SK-N-SH (cell line): ENCODE measurements around the gene RBM20. TPM values are rescaled to one million over a fixed set of nuclear protein-coding genes. Genes with fewer than 3 reads are reported as not detected.

Source experiments
- CTCF ChIA-PET: fragments of 300-600, 350-600 bp; formaldehyde crosslinking; extraction: SDS; loops from one replicate; lab custom pipeline; 2021; lab: Yijun Ruan, JAX
- POLR2A ChIA-PET: fragments of 350-600 bp; sonication (Branson Sonifier 250); formaldehyde crosslinking; extraction: SDS; loops from one replicate; lab custom pipeline; 2020; ENCODE audit warnings: antibody characterized with exemption, inconsistent platforms; lab: Yijun Ruan, JAX
- DNase-seq: peaks from one replicate; pipeline ENCODE4 v3.0.0; 2012
- H2AFZ ChIP-seq: fragments of 200-600 bp; sonication (generic); 2 replicates; pipeline ENCODE4 v1.8.1; 2016; ENCODE audit warnings: antibody characterized with exemption, mild to moderate bottlenecking, low read depth
- H3F3A ChIP-seq: fragments of 200-600 bp; sonication (generic); replicated peaks from 2 replicates; pipeline ENCODE3; 2016; ENCODE audit warnings: antibody characterized with exemption, mild to moderate bottlenecking; ENCODE audit not compliant: insufficient read depth
- H3K27ac ChIP-seq, 2 experiments: fragments of 200-500 bp in 1 of 2; fragments of 200-600 bp in 1 of 2; sonication (Bioruptor generic) in 1 of 2; sonication (generic), shearing (Covaris generic) in 1 of 2; 2 replicates each; pipeline versions ENCODE4 v1.5.1 to v1.6.1; 2014 to 2016; ENCODE audit warnings: low read depth in 2 of 2, inconsistent platforms in 1 of 2, low read length in 1 of 2, mild to moderate bottlenecking in 1 of 2, mixed read lengths in 1 of 2
- H3K27me3 ChIP-seq: fragments of 200-600 bp; sonication (generic), shearing (Covaris generic); 2 replicates; pipeline ENCODE4 v1.6.1; 2016; ENCODE audit warnings: mixed run types; ENCODE audit not compliant: insufficient read depth
- H3K36me3 ChIP-seq, 2 experiments: fragments of 200-500 bp in 1 of 2; fragments of 200-600 bp in 1 of 2; sonication (Bioruptor generic) in 1 of 2; sonication (generic) in 1 of 2; replicated peaks in 1 of 2; 2 replicates each; pipeline versions ENCODE3 to v1.5.1; 2014 to 2016; ENCODE audit warnings: low read length in 1 of 2, mild to moderate bottlenecking in 1 of 2; ENCODE audit not compliant: insufficient read depth in 2 of 2, control insufficient read depth in 1 of 2
- H3K4me1 ChIP-seq, 2 experiments: fragments of 200-500 bp in 1 of 2; fragments of 200-600 bp in 1 of 2; sonication (Bioruptor generic) in 1 of 2; sonication (generic), shearing (Covaris generic) in 1 of 2; 2 replicates each; pipeline versions ENCODE4 v1.5.1 to v1.6.1; 2014 to 2016; ENCODE audit warnings: low read depth in 1 of 2, low read length in 1 of 2, mixed run types in 1 of 2; ENCODE audit not compliant: insufficient read depth in 2 of 2, control insufficient read depth in 1 of 2
- H3K4me2 ChIP-seq: fragments of 200-600 bp; sonication (generic), shearing (Covaris generic); 2 replicates; pipeline ENCODE4 v1.6.1; 2017; ENCODE audit warnings: mixed run types
- H3K4me3 ChIP-seq, 2 experiments: fragments of 200-500 bp in 1 of 2; fragments of 200-600 bp in 1 of 2; sonication (Bioruptor generic) in 1 of 2; sonication (generic), shearing (Covaris generic) in 1 of 2; 2 replicates each; pipeline versions ENCODE4 v1.5.1 to v1.8.1; 2014 to 2016; ENCODE audit warnings: low read depth in 2 of 2, inconsistent platforms in 1 of 2, low read length in 1 of 2, mild to moderate bottlenecking in 1 of 2, mixed read lengths in 1 of 2, moderate library complexity in 1 of 2
- H3K79me2 ChIP-seq: fragments of 200-600 bp; sonication (generic); 2 replicates; pipeline ENCODE4 v1.8.1; 2017; ENCODE audit warnings: mild to moderate bottlenecking; ENCODE audit not compliant: insufficient read depth
- H3K9ac ChIP-seq: fragments of 200-600 bp; sonication (generic); 2 replicates; pipeline ENCODE4 v1.6.1; 2017; ENCODE audit warnings: mixed run types
- H3K9me2 ChIP-seq: fragments of 200-600 bp; sonication (generic); 2 replicates; pipeline ENCODE4 v1.6.1; 2017; ENCODE audit warnings: mixed run types
- H3K9me3 ChIP-seq: fragments of 200-600 bp; sonication (generic); 2 replicates; pipeline ENCODE4 v1.6.1; 2017; ENCODE audit warnings: mixed run types, mild to moderate bottlenecking, moderate library complexity
- H4K20me1 ChIP-seq: fragments of 200-600 bp; sonication (generic); 2 replicates; pipeline ENCODE4 v1.6.1; 2017; ENCODE audit warnings: mild to moderate bottlenecking, mixed run types; ENCODE audit not compliant: insufficient read depth
- ELF1 ChIP-seq: IDR thresholded peaks from 2 replicates; pipeline ENCODE4 v1.4.0; 2012
- FOSL2 ChIP-seq: IDR thresholded peaks from 2 replicates; pipeline ENCODE4 v1.4.0; 2012; ENCODE audit warnings: low read depth, mild to moderate bottlenecking, moderate library complexity, borderline replicate concordance
- GABPA ChIP-seq: IDR thresholded peaks from 2 replicates; pipeline ENCODE4 v1.4.0; 2012; ENCODE audit warnings: low read depth, mild to moderate bottlenecking
- MXI1 ChIP-seq: IDR thresholded peaks from 2 replicates; pipeline ENCODE4 v1.6.1; 2012; ENCODE audit warnings: mild to moderate bottlenecking, low read depth, low read length, improper control_type of control experiment
- RAD21 ChIP-seq: IDR thresholded peaks from 2 replicates; pipeline ENCODE4 v1.6.1; 2012; ENCODE audit warnings: mild to moderate bottlenecking, low read length
- ZBTB33 ChIP-seq: IDR thresholded peaks from 2 replicates; pipeline ENCODE4 v1.4.0; 2012; ENCODE audit warnings: low read depth, borderline replicate concordance
- WGBS: methylation state at CpG from one replicate; pipeline ENCODE4 v1.1.6; 2017; ENCODE audit warnings: low lambda C conversion rate; 5-methylcytosine and 5-hydroxymethylcytosine counted together
- polyA plus RNA-seq, 3 experiments: library from polyadenylated mRNA; depleted of rRNA; stranded (reverse); fragments of >200 nt; gene quantifications; 2 replicates each; pipeline ENCODE4 v1.2.3, GENCODE V29; 2012
- TF ChIP-seq, protein P1 (sequence below): fragments of 150-350 bp; IDR thresholded peaks from 2 replicates; pipeline ENCODE4 v1.6.1; 2016; ENCODE audit warnings: mild to moderate bottlenecking, low read depth, low read length
- TF ChIP-seq, protein P2 (sequence below): IDR thresholded peaks from 2 replicates; pipeline ENCODE4 v1.4.0; 2012; ENCODE audit warnings: low read depth, borderline replicate concordance

The RBM20 gene
- polyA plus RNA-seq, 1 of the 3 experiments (the other 2 are of a cell fraction), result 0.64 TPM

DNA sequence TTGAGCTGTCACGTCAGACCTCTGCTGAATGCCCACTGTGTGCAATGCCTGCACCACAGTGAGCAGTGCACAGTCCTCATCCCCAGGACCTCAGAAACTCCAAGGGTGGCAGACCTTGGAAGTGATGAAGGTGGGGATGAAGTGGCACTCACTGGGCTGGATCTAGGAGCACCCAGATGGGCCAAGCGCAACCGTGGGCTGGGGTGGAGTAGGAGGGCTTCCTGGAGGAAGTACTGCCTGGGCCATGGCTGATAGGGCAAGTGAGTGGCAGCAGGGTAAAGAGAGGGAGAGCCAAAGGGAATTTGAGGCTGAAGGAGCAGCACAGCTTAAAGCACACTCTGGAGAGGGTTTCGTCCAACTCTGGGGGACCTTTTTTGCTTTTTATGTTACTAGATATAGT lies 52.3 kb downstream of the RBM20 start:
- H3K27me3 ChIP-seq, result no peaks in the 10 kb centered on the region
- TF ChIP-seq GABPA, result no peak
- no peak for TF ChIP-seq ELF1
- TF ChIP-seq, protein P1, sequence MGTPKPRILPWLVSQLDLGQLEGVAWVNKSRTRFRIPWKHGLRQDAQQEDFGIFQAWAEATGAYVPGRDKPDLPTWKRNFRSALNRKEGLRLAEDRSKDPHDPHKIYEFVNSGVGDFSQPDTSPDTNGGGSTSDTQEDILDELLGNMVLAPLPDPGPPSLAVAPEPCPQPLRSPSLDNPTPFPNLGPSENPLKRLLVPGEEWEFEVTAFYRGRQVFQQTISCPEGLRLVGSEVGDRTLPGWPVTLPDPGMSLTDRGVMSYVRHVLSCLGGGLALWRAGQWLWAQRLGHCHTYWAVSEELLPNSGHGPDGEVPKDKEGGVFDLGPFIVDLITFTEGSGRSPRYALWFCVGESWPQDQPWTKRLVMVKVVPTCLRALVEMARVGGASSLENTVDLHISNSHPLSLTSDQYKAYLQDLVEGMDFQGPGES, result no peak
- no peak for TF ChIP-seq RAD21
- no peak for TF ChIP-seq ZBTB33
- no peak for TF ChIP-seq FOSL2
- no peak for TF ChIP-seq MXI1
- no peaks in the 10 kb centered on the region for H3K79me2 ChIP-seq
- H4K20me1 ChIP-seq, result no peaks in the 10 kb centered on the region
- no peak overlapping the region for H3K4me3 ChIP-seq
- H2AFZ ChIP-seq, result no peak overlapping the region
- no peak overlapping the region for H3K27ac ChIP-seq
- DNase-seq, result no peak
- CTCF ChIA-PET, result interaction anchor here (0.9 to 2.9 kb wide), 5 partner anchors 14 to 86 kb away, joined by 3 to 10 read pairs (median 3); no protein-coding TSS in a partner anchor
- no peaks in the 10 kb centered on the region for H3K9me3 ChIP-seq
- H3K9me2 ChIP-seq, result no peaks in the 10 kb centered on the region
- no peaks in the 10 kb centered on the region for H3F3A ChIP-seq
- H3K4me2 ChIP-seq, result no peak overlapping the region
- 88% methylated on average over 4 of the region's 4 CpGs for WGBS
- peaks cover 0 to 20% of the 10 kb centered on the region in 2 experiments; a peak in 2 of 4 replicates for H3K4me1 ChIP-seq
- no peaks in the 10 kb centered on the region for H3K36me3 ChIP-seq
- H3K9ac ChIP-seq, result no peak overlapping the region
- POLR2A ChIA-PET, result no interaction called here

GRCh38 chr10:110698340-110698739 lies 54.2 kb downstream of the RBM20 start:
- H3K79me2 ChIP-seq, result no peaks in the 10 kb centered on the region
- peaks cover 0 to 27% of the 10 kb centered on the region in 2 experiments; a peak in 2 of 4 replicates for H3K4me1 ChIP-seq
- no peak overlapping the region for H3K4me3 ChIP-seq
- 28% methylated on average over 2 of the region's 5 CpGs for WGBS
- CTCF ChIA-PET, result interaction anchor here (0.8 to 1.5 kb wide), 2 partner anchors 12 to 17 kb away, joined by 3 to 4 read pairs; no protein-coding TSS in a partner anchor
- no peak overlapping the region for H3K4me2 ChIP-seq
- H3K9me3 ChIP-seq, result no peaks in the 10 kb centered on the region
- no peaks in the 10 kb centered on the region for H3K36me3 ChIP-seq
- POLR2A ChIA-PET, result no interaction called here
- H3K27me3 ChIP-seq, result no peaks in the 10 kb centered on the region
- no peak overlapping the region for H3K9ac ChIP-seq
- TF ChIP-seq, protein P2, sequence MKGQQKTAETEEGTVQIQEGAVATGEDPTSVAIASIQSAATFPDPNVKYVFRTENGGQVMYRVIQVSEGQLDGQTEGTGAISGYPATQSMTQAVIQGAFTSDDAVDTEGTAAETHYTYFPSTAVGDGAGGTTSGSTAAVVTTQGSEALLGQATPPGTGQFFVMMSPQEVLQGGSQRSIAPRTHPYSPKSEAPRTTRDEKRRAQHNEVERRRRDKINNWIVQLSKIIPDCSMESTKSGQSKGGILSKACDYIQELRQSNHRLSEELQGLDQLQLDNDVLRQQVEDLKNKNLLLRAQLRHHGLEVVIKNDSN, result no peak
- TF ChIP-seq FOSL2, result no peak
- H3F3A ChIP-seq, result no peaks in the 10 kb centered on the region
- H3K9me2 ChIP-seq, result no peaks in the 10 kb centered on the region
- H2AFZ ChIP-seq, result no peak overlapping the region
- H4K20me1 ChIP-seq, result no peaks in the 10 kb centered on the region
- peak overlapping the region in 1 of 2 experiments; percentile 67; a peak in 2 of 4 replicates for H3K27ac ChIP-seq
- no peak for DNase-seq
